GM21515 (cell line): Measurements from ENCODE around the gene DUSP16.
"Not testable (repeated sequence)": the region's sequence is repeated elsewhere in the genome, so short reads cannot be mapped to it uniquely, and the experiment has no call there.

Experiments used
- ATAC-seq: cut with Tn5 transposase; IDR thresholded peaks from one replicate; pipeline ENCODE4 v1.9.1; 2021; ENCODE audit not compliant: unreplicated experiment

DUSP16 gene

DNA sequence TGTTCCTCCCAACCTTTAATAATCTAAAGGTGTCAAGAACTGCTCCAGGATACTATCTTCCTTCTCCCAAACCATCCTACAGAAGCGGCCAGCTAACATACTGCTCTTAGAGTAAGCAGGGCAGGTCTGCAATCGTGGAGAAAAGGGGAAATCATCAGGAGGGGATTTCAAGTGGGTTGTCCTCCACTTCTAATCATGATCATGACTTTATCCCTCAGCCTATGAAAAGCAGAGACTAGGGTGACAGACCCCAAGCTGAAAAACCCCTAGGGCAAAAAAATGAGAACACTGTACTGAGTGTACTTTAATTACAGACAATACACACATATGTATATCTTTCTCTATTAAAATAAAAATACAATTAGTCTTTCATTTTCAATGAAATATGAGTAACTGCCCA, 13.9 kb downstream of the DUSP16 start:
- no peak for ATAC-seq

DNA sequence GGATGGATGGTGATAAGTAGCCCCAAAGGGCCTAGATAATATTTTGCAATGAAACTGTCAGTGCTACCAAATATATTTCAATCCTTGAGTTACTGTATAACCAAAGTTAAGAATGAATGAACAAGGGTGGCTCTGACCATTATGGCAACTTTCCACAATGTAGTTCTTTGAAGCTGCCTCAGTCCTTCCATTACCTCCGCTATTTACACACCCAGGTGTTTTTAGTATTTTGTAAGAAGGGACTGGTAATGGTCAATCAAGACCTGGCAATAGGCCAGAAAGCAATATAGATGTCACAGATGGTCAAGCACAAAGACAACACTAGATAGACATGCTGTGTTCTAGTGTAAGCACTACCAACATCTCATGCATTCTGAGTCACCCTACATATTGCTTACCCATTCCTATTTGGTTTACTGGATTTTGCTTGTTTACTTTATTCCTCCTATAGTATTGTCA, 16.3 kb downstream of the DUSP16 start:
- no peak for ATAC-seq

GRCh38 chr12:12543959-12544358, 18.7 kb downstream of the DUSP16 start:
- ATAC-seq = no peak

DNA sequence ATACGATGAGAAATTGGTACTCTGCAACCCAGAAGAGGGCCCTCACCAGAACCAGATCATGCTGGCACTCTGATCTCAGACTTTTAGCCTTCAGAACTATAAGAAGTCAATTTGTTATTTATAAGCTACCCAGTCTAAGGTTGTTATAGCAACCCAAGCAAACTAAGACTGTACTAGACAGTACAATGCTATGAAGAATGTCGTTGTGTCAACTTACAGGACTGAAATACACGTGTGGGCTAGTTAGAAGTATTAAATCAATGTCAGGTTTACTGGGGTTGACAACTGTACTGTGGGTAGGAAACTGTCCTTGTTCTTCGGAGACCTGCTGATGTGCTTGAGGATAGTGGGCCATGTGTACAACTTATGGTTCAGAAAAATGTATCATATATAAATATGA, 19.7 kb downstream of the DUSP16 start:
- ATAC-seq = no peak

DNA sequence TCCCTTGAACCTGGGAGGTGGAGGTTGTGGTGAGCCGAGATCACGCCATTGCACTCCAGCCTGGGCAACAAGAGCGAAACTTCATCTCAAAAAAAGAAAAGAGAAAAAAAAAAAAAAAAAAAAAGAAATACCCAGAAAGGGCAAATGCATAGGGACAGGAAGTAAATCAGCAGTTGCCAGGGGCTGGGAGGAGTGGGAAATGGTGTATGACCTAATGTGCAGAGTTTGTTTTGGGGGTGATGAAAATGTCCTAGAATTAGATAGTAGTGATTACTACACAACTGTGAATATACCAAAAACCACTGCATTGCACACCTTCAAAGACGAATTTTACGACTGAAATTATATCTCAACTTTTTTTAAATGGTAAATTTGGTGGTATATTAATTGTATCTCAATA, 20.4 kb downstream of the DUSP16 start:
- no peak for ATAC-seq

GRCh38 chr12:12541782-12542181, 20.9 kb downstream of the DUSP16 start:
- no peak for ATAC-seq

DNA sequence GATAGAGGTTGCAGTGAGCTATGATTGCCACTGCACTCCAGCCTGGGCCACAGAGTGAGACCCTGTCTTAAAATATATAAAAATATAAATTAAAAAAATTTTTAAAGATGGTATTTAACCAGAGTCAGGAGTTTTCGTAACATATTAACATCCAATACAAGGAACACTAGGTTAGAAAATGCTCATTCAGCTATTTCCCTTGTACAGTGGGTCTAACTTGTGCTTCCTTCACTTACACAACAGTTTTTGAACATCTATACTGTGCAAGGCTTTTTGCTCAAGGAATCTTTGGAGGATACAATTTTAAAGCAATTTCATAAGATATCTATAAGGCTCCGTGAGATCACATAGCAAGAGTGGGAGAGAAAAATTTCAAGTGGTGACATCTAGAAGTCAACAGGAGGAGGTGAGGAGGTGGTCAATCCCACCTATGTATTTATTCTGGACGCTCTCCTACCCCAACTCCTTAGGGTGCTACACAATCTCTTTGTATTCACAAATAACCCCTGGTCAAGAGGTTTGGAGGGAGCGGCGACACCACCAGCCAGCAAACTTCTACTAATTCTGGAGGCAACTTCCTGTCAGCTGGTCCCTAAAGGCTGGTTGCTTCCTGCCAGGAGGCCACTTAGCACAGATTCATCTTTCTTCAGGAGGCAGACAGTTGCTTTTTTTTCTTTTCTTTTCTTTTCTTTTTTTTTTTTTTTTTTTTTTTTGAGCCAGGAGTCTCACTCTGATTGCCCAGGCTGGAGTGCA, 22.2 kb downstream of the DUSP16 start:
- ATAC-seq = no peak

- no peak for ATAC-seq
These were observed 23.4 kb downstream of the DUSP16 start for GRCh38 chr12:12539028-12539810.

DNA sequence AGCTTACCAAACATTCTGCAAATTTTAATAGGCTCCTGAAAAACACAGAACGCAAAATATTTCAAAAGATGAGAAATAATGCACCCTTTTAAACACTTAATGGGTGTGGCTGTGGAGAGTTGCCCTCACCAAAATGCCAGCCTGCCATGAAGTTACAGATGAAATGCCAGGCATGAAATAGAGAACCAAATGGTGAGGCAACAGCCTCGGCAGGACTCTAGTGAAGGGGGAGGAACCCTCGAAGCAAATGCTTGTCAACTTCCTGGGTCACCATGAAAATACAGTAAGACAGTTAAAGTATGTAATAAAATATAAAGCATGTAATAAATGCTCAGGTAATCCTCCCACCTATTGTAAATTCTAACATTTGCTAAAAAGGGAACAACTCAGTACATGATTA, 24.1 kb downstream of the DUSP16 start:
- no peak for ATAC-seq

DNA sequence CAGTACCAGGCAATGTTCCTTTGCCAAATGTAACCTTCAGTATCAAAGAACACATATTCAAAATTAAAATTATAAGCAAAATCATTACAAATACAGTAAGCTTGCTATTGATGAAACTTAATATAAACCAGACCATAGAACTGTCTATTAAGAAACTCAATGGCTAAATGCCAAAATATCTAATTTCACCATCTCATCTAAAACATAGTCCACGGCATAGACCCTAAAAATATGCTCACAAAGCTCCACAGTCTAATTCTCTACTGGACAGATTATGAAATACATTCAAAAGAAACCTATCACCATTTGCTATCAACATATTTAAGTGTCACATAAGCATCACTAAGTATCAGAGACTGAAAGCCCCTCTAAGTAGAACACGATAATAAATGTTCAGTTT, 25.2 kb downstream of the DUSP16 start:
- ATAC-seq = no peak

- ATAC-seq = no peak
These were observed 27.7 kb downstream of the DUSP16 start for GRCh38 chr12:12534975-12535374.

DNA sequence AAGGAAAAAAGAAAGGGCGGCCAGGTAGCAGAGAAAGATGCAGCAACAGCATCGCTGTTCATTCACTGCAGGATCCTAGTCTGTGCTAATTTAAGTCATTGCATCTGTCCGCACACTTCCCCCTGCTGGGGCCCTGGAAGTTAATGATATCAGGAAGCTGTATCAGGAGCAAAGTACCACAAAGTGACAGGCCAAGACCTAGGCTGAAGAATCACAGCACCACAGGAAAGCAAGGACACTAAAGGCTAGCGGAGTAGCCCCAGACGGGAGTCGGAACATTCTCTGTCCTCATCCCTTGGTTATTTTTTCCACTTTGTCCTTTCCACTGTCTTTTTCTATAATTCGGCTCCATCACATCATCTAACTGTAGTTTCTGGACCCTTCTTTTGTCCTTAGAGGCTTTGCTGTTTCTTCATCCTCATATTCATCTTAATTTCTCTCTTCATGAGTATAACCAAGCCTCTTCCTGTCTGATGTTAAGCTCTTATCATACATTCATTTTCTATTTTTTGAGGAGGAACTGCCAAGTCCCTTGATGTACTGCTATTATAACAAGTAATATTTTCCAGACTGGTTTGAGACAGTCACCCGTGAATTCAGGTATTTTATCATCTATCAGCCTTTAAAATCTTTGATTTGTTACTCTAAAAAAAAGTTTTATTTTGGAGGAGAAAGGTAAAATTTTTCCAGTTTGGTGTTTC, 28.3 kb downstream of the DUSP16 start:
- ATAC-seq = no peak

GRCh38 chr12:12533238-12533829, 29.3 kb downstream of the DUSP16 start:
- ATAC-seq = no peak

DNA sequence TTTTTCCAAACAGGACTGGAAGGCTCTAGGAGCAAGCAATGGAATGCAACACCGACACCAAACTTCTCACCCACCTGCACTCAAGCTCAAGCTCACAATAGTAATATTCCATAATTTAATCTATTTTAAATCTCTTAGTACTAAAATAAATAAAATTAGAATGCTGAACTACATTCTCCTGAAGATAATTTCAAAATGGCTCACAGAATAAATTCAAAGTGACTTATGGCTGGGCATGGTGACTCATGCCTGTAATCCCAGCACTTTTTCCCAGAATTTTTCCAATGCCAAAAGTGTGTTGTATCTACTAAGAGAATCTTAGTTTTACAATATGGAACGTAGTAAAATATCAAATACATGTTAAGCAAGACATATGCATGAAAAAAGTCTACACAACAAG, 31.5 kb downstream of the DUSP16 start:
- ATAC-seq = no peak

- ATAC-seq = no peak
These were observed 32.8 kb downstream of the DUSP16 start for GRCh38 chr12:12529783-12530421.

DNA sequence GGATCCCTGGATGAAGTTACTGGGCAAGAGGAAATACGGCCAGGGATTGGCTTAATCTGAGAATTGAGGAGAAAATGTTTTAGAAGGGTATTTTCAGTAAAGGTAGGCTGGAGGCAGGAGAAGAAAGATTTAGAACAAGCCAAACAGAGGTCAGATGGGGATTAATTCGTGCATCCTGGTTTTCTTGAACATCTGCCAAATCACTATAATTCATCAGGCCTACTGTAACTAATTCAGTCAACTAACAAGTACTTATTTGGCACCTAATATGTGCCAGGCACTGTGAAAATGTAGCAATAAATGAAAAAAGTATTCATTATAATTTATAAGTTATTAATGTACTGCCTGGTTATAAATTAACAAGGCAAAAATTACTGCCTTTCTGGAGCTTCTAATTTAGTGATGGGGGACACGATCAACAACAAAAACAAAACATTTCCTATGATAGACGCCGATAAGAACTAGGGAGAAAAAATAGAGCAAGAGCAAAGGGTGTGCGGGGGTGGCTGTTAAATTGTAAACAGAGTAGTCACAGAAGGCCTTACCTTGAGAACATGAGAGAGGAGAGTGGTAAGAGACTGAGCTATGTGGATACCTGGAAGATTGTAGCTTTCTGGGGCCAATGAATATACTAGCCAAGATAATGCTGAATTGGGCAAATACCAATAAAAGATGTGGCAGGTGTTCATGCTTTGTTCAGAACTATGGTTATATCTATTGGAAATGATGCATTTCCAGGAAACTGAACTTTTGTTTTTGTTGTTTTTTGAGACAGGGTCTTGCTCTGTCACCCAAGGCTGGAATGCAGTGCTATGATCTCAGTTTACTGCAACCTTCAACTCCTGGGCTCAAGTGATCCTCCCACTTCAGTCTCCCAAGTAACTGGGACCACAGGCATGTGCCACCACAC, 34.0 kb downstream of the DUSP16 start:
- no peak for ATAC-seq

- no peak for ATAC-seq
These were observed 34.8 kb downstream of the DUSP16 start for GRCh38 chr12:12527820-12528296.

DNA sequence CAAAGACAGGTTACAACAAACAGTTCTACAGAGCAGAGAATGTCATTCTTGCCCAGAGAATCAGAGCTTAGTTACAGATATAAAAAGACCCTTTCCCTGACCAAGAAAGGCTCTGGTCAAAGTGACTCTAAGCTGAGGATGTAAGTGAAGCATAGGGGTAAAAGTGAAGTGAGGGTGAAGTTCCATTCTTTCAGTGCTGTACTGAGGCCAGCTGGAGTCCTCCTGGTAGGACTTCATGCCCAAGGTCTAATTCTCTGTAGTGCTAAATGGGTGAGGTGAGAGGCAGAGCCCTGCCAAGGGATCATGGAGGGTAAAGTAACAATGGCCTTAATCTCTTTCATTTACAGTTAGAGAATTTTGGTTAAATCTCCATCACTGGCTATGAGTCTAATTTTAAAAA, 38.5 kb downstream of the DUSP16 start:
- ATAC-seq = no peak

DNA sequence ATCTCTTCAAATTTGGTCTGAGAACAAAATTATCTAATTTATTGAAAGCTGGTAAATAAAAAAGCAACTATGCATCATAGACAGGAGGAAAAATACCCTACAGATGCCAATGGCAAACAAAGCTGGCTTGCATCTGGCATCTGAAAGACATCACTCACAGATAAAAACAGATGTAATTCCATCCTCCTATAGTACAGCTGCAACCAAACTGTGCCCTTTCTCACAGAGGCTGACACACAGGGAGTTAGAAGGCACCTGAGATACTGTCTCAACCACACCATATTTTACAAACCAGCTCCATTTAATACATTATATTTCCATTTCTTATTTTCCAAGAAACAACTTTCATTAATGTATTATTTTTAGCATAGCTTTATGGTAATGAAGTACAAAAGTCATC, 39.4 kb downstream of the DUSP16 start:
- no peak for ATAC-seq

DNA sequence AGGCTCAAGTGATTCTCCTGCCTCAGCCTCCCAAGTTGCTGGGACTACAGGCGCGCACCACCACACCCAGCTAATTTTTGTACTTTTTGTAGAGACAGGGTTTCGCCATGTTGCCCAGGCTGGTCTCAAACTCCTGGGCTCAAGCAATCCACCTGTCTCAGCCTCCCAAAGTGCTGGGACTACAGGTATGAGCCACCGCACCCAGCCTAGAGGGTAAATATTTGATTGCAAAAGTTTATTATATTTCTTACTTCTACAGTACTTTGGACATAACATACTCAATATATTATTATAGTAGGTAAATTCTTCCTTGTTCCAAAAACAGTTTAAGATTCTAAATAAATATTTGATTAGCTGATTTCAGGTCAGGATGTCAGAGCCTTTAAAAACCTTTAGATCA, 40.0 kb downstream of the DUSP16 start:
- not testable (repeated sequence) for ATAC-seq
